ENCODE data around the gene SSR1. TPM values are rescaled to one million over a fixed set of nuclear protein-coding genes. Genes with fewer than 3 reads are reported as not detected.

Gene SSR1
- polyA plus RNA-seq, 12 donors: 72.5 to 110 (median 90.8) TPM; not detected in 1

GRCh38 chr6:7261032-7261841 is 51.8 kb downstream of the SSR1 start:
- peak; percentile 89 for DNase-seq

GRCh38 chr6:7260291-7261031 is 52.5 kb downstream of the SSR1 start:
- no peak for DNase-seq

- no peak for DNase-seq
Measured at GRCh38 chr6:7258231-7258763, 54.7 kb downstream of the SSR1 start.

- DNase-seq: no peak
Measured at GRCh38 chr6:7257521-7258230, 55.3 kb downstream of the SSR1 start.

GRCh38 chr6:7256785-7257184 is 56.2 kb downstream of the SSR1 start:
- DNase-seq: no peak

GRCh38 chr6:7255918-7256317 is 57.1 kb downstream of the SSR1 start:
- no peak for DNase-seq

GRCh38 chr6:7254980-7255835 is 57.8 kb downstream of the SSR1 start:
- DNase-seq: no peak

- no peak for DNase-seq
Measured at GRCh38 chr6:7252390-7252789, 60.6 kb downstream of the SSR1 start.

GRCh38 chr6:7251646-7252260 is 61.2 kb downstream of the SSR1 start:
- no peak for DNase-seq

- no peak for DNase-seq
Measured at GRCh38 chr6:7250812-7251211, 62.2 kb downstream of the SSR1 start.

GRCh38 chr6:7249946-7250643 is 62.9 kb downstream of the SSR1 start:
- DNase-seq: no peak

GRCh38 chr6:7249391-7249790 is 63.6 kb downstream of the SSR1 start:
- DNase-seq: no peak

GRCh38 chr6:7247828-7248227 is 65.2 kb downstream of the SSR1 start:
- DNase-seq: no peak

GRCh38 chr6:7247179-7247456 is 65.9 kb downstream of the SSR1 start:
- no peak for DNase-seq

GRCh38 chr6:7246401-7247178 is 66.4 kb downstream of the SSR1 start:
- no peak for DNase-seq

- no peak for DNase-seq
Measured at GRCh38 chr6:7245668-7246393, 67.2 kb downstream of the SSR1 start.

- DNase-seq: peak; percentile 75
Measured at GRCh38 chr6:7243179-7243981, 69.6 kb downstream of the SSR1 start.

GRCh38 chr6:7242835-7243178 is 70.2 kb downstream of the SSR1 start:
- no peak for DNase-seq
